ENCODE data around the gene PRKCE. TPM values are rescaled to one million over a fixed set of nuclear protein-coding genes. Genes with fewer than 3 reads are reported as not detected.
"Not testable (repeated sequence)": the region's sequence is repeated elsewhere in the genome, so short reads cannot be mapped to it uniquely, and the experiment has no call there.

PRKCE gene
- total RNA-seq, 1 donor from 2014 or later, result 21.0 TPM

DNA sequence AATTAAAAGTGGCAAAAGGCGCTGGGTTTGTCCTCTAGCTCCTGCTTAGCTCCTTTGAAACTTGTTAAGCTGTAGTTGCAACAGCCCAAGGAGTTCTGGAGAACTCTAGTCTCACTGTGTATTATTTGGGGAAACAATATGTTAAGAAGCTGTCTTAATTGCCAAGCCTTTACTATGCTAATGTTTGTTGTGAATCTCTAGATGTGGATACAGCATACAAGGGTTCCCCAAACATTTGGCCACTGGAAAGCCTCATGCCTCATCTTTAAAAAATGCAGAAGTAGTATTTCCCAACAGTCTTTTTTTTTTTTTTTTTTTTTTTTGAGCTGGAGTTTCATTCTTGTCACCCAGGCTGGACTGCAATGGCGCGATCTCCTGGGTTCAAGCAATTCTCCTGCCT, 236.7 kb downstream of the PRKCE start:
- no peak for DNase-seq (ENCODE audit: low read depth)
- TF ChIP-seq CTCF (IDR thresholded peaks at IDR 0.05; ENCODE audit: insufficient read depth, low read length, poor library complexity, severe bottlenecking), result no peak

DNA sequence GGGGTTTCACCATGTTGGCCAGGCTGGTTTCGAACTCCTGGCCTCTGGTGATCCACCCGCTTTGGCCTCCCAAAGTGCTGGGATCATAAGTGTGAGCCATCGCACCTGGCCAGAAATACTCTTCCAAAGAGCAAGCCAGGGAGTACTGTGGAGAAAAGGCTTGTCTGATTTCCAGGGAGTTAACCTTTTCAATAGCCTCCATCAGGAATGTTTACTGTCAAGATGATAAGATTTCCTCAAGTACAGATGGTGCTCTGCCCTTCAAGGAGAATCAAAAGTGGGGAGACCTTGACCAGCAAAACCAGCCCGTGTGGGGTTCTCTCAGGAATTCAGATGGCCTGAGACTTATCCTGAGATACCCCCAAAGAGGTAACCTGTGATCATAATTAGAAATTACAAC, 237.2 kb downstream of the PRKCE start:
- Histone ChIP-seq H3K36me3 (ENCODE audit: control insufficient read depth, insufficient read depth, low read length) (no peaks in the 10 kb centered on the region), H3K4me3 (ENCODE audit: low read depth, low read length) (no peak overlapping the region), H3K27me3 (ENCODE audit: control insufficient read depth, insufficient read depth, low read length) (no peaks in the 10 kb centered on the region)
- DNase-seq (ENCODE audit: low read depth), result no peak
- TF ChIP-seq CTCF (IDR thresholded peaks at IDR 0.05; ENCODE audit: insufficient read depth, low read length, poor library complexity, severe bottlenecking), result no peak

More for the DNA sequence above, 236.7 kb downstream of the PRKCE start:
- Histone ChIP-seq H3K4me3 (ENCODE audit: low read depth, low read length) (no peak overlapping the region), H3K36me3 (ENCODE audit: control insufficient read depth, insufficient read depth, low read length) (no peaks in the 10 kb centered on the region), H3K27me3 (ENCODE audit: control insufficient read depth, insufficient read depth, low read length) (no peaks in the 10 kb centered on the region)

- no peaks in the 10 kb centered on the region for H3K36me3 ChIP-seq (ENCODE audit: control insufficient read depth, insufficient read depth, low read length)
- no peaks in the 10 kb centered on the region for H3K27me3 ChIP-seq (ENCODE audit: control insufficient read depth, insufficient read depth, low read length)
- TF ChIP-seq CTCF (IDR thresholded peaks at IDR 0.05; ENCODE audit: insufficient read depth, low read length, poor library complexity, severe bottlenecking), result peak; percentile 3
- H3K4me3 ChIP-seq (ENCODE audit: low read depth, low read length), result no peak overlapping the region
- no peak for DNase-seq (ENCODE audit: low read depth)
Measured at GRCh38 chr2:45889053-45889452, 237.6 kb downstream of the PRKCE start.

DNA sequence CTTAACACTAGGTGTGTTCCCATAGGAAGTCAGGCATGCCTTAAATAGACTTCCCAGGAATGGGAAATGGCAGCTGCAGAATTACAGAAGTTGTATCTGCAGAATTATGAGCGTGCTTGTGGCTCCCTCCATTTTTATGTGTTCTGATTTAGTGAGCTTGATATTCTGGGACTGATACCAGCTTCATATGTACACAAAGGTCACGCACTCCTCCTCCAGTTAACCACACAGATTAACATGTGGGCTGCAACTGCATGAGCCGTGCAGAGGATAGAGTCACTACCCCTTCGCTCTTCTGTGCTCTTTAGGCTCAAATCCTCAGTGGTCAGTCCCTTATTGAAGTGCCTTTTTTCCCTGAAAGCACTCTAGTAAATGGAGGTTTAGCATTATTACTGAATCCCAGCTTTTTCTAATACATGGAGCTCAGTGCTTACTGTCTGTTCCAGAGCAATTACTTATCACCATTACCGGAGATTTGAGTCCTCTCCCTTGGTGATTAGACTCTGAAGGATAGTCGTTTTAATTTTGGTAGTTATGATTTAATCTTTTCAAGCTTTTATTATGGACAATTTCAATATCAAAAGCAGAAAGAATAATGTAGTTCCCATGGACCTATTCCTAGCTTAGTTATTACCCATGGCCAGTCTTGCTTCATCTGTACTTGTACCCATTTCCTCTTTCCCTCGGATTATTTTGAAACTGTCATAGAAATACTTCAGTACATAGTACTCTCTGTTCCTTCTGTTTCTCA, 238.3 kb downstream of the PRKCE start:
- no peak overlapping the region for H3K4me3 ChIP-seq (ENCODE audit: low read depth, low read length)
- no peaks in the 10 kb centered on the region for H3K27me3 ChIP-seq (ENCODE audit: control insufficient read depth, insufficient read depth, low read length)
- no peaks in the 10 kb centered on the region for H3K36me3 ChIP-seq (ENCODE audit: control insufficient read depth, insufficient read depth, low read length)
- no peak for TF ChIP-seq CTCF (IDR thresholded peaks at IDR 0.05; ENCODE audit: insufficient read depth, low read length, poor library complexity, severe bottlenecking)
- DNase-seq (ENCODE audit: low read depth), result no peak

DNA sequence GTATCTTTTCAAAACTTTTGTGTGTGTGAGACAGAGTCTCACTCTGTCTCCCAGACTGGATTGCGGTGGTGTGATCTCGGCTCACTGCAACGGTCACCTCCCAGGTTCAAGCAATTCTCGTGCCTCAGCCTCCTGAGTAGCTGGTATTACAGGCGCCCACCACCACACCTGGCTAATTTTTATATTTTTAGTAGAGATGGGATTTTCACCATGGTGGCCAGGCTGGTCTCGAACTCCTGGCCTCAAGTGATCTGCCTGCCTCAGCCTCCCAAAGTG, 238.8 kb downstream of the PRKCE start:
- H3K27me3 ChIP-seq (ENCODE audit: control insufficient read depth, insufficient read depth, low read length); H3K4me3 ChIP-seq (ENCODE audit: low read depth, low read length); DNase-seq (ENCODE audit: low read depth); H3K36me3 ChIP-seq (ENCODE audit: control insufficient read depth, insufficient read depth, low read length): not testable (repeated sequence)

GRCh38 chr2:45890819-45891218, 239.3 kb downstream of the PRKCE start:
- no peaks in the 10 kb centered on the region for H3K27me3 ChIP-seq (ENCODE audit: control insufficient read depth, insufficient read depth, low read length)
- no peak overlapping the region for H3K4me3 ChIP-seq (ENCODE audit: low read depth, low read length)
- H3K36me3 ChIP-seq (ENCODE audit: control insufficient read depth, insufficient read depth, low read length), result no peaks in the 10 kb centered on the region
- no peak for TF ChIP-seq CTCF (IDR thresholded peaks at IDR 0.05; ENCODE audit: insufficient read depth, low read length, poor library complexity, severe bottlenecking)
- DNase-seq (ENCODE audit: low read depth), result no peak
